ENCODE data around the gene DLL3. TPM values are rescaled to one million over a fixed set of nuclear protein-coding genes. Genes with fewer than 3 reads are reported as not detected.

DLL3 gene
- total RNA-seq, 2 donors from 2014 or later = 2.0 to 4.3 TPM

- H3K9me3 Mint-ChIP-seq = no peaks in the 10 kb centered on the region
- no peak for TF ChIP-seq CTCF (conservative IDR thresholded peaks at IDR 0.05)
- no peak for DNase-seq
- Histone ChIP-seq H3K4me3 (ENCODE audit: low read length) (no peak overlapping the region), H3K9ac (ENCODE audit: extremely low read depth, low read length, poor library complexity, severe bottlenecking) (no peak overlapping the region), H3K4me1 (ENCODE audit: control insufficient read depth, insufficient read depth, low read length) (no peaks in the 10 kb centered on the region), H3K27me3 (ENCODE audit: control insufficient read depth, insufficient read depth, low read length, poor library complexity, severe bottlenecking) (no peaks in the 10 kb centered on the region), H3K9me3 (ENCODE audit: control insufficient read depth, low read length) (no peaks in the 10 kb centered on the region), H3K36me3 (ENCODE audit: control insufficient read depth, insufficient read depth, low read length) (peaks cover 42% of the 10 kb centered on the region), H3K27ac (ENCODE audit: low read depth, low read length) (no peak overlapping the region)
- peaks cover 35% of the 10 kb centered on the region for H3K36me3 Mint-ChIP-seq (ENCODE audit: low read depth)
- no peaks in the 10 kb centered on the region for H3K27me3 Mint-ChIP-seq (ENCODE audit: insufficient read depth)
- H3K27ac Mint-ChIP-seq = peak overlapping the region; percentile 21
- peaks cover 20% of the 10 kb centered on the region for H3K4me1 Mint-ChIP-seq
- WGBS, 2 experiments (ENCODE audit: insufficient coverage in 1 of 2, insufficient read length in 1 of 2) = 88 to 89% methylated on average over 1 to 5 of the region's 6 CpGs
- peak overlapping the region; percentile 89 for H3K4me3 Mint-ChIP-seq
Observed at GRCh38 chr19:39483141-39483540, 15.6 kb upstream of the DLL3 start.

- no peak overlapping the region for H3K9ac ChIP-seq (ENCODE audit: extremely low read depth, low read length, poor library complexity, severe bottlenecking)
- peak; percentile 27 for TF ChIP-seq CTCF (conservative IDR thresholded peaks at IDR 0.05)
- no peaks in the 10 kb centered on the region for H3K27me3 Mint-ChIP-seq (ENCODE audit: insufficient read depth)
- DNase-seq = no peak
- no peak overlapping the region for H3K4me3 Mint-ChIP-seq
- H3K4me1 Mint-ChIP-seq = no peaks in the 10 kb centered on the region
- no peaks in the 10 kb centered on the region for H3K9me3 ChIP-seq (ENCODE audit: control insufficient read depth, low read length)
- peaks cover 47% of the 10 kb centered on the region for H3K36me3 Mint-ChIP-seq (ENCODE audit: low read depth)
- H3K4me1 ChIP-seq (ENCODE audit: control insufficient read depth, insufficient read depth, low read length) = no peaks in the 10 kb centered on the region
- WGBS, 2 experiments (ENCODE audit: insufficient coverage in 1 of 2, insufficient read length in 1 of 2) = 88% methylated on average over 9 to 10 of the region's 10 CpGs
- H3K27me3 ChIP-seq (ENCODE audit: control insufficient read depth, insufficient read depth, low read length, poor library complexity, severe bottlenecking) = no peaks in the 10 kb centered on the region
- no peak overlapping the region for H3K4me3 ChIP-seq (ENCODE audit: low read length)
- peak overlapping the region; percentile 68 for H3K27ac Mint-ChIP-seq
- no peak overlapping the region for H3K27ac ChIP-seq (ENCODE audit: low read depth, low read length)
- H3K36me3 ChIP-seq (ENCODE audit: control insufficient read depth, insufficient read depth, low read length) = peaks cover 57% of the 10 kb centered on the region
- H3K9me3 Mint-ChIP-seq = no peaks in the 10 kb centered on the region
Observed at GRCh38 chr19:39489756-39490155, 9.0 kb upstream of the DLL3 start.

- Histone ChIP-seq H3K9me3 (ENCODE audit: control insufficient read depth, low read length) (no peaks in the 10 kb centered on the region), H3K27ac (ENCODE audit: low read depth, low read length) (no peak overlapping the region), H3K36me3 (ENCODE audit: control insufficient read depth, insufficient read depth, low read length) (peaks cover 39% of the 10 kb centered on the region), H3K4me1 (ENCODE audit: control insufficient read depth, insufficient read depth, low read length) (no peaks in the 10 kb centered on the region), H3K4me3 (ENCODE audit: low read length) (no peak overlapping the region), H3K9ac (ENCODE audit: extremely low read depth, low read length, poor library complexity, severe bottlenecking) (no peak overlapping the region), H3K27me3 (ENCODE audit: control insufficient read depth, insufficient read depth, low read length, poor library complexity, severe bottlenecking) (no peaks in the 10 kb centered on the region)
- TF ChIP-seq CTCF (conservative IDR thresholded peaks at IDR 0.05) = no peak
- no peaks in the 10 kb centered on the region for H3K27me3 Mint-ChIP-seq (ENCODE audit: insufficient read depth)
- peaks cover 30% of the 10 kb centered on the region for H3K36me3 Mint-ChIP-seq (ENCODE audit: low read depth)
- no peak overlapping the region for H3K27ac Mint-ChIP-seq
- 96 to 98% methylated on average over 5 to 6 of the region's 6 CpGs for WGBS, 2 experiments (ENCODE audit: insufficient coverage in 1 of 2, insufficient read length in 1 of 2)
- no peaks in the 10 kb centered on the region for H3K4me1 Mint-ChIP-seq
- DNase-seq = no peak
- H3K9me3 Mint-ChIP-seq = no peaks in the 10 kb centered on the region
- H3K4me3 Mint-ChIP-seq = no peak overlapping the region
Observed at GRCh38 chr19:39492225-39492624, 6.5 kb upstream of the DLL3 start.
